Testis (tissue), 3 donors: ENCODE results near the gene TRIM31. TPM values are rescaled to one million over a fixed set of nuclear protein-coding genes. Genes with fewer than 3 reads are reported as not detected.

Experiments
- DNase-seq: peaks from one replicate; pipeline ENCODE4 v3.0.0-alpha.2; 2019
- H3K27ac ChIP-seq, 2 donors: fragments of 200-600 bp; sonication (generic); one replicate each; pipeline ENCODE4 v1.5.1; 2019
- H3K27me3 ChIP-seq: fragments of 200-600 bp; sonication (generic); one replicate; pipeline ENCODE4 v1.5.1; 2019
- H3K36me3 ChIP-seq: fragments of 200-600 bp; sonication (generic); one replicate; pipeline ENCODE4 v1.5.1; 2017; ENCODE audit warnings: low read depth; ENCODE audit errors: missing control alignments
- H3K4me1 ChIP-seq: fragments of 200-600 bp; sonication (generic); one replicate; pipeline ENCODE4 v1.5.1; 2019
- H3K4me3 ChIP-seq, 2 donors: fragments of 200-600 bp; sonication (generic); one replicate each; pipeline ENCODE4 v1.5.1; 2017 to 2019
- H3K9me3 ChIP-seq: fragments of 200-600 bp; sonication (generic); one replicate; pipeline ENCODE4 v1.5.1; 2017
- CTCF ChIP-seq, 3 experiments: fragments of 450-650 bp in 2 of 3; fragments of 200-600 bp in 1 of 3; sonication (generic) in 1 of 3; IDR thresholded peaks; one replicate each; pipeline ENCODE4 v1.5.1; 2016 to 2019; ENCODE audit warnings: antibody characterized with exemption in 3 of 3, mild to moderate bottlenecking in 2 of 3, moderate library complexity in 1 of 3
- POLR2A ChIP-seq: fragments of 450-650 bp; IDR thresholded peaks from one replicate; pipeline ENCODE4 v1.6.1; 2017; ENCODE audit warnings: antibody characterized with exemption, mild to moderate bottlenecking, moderate library complexity
- WGBS, 2 donors: methylation state at CpG; one replicate each; pipeline ENCODE4 v1.1.5; 2018; 5-methylcytosine and 5-hydroxymethylcytosine counted together
- intact Hi-C: fragments of 100-400 bp; cut with DNase I; formaldehyde crosslinking; loops from one replicate; pipeline ENCODE4 v1.15.1; 2023; ENCODE audit warnings: low total_unique reads
- polyA plus RNA-seq: library from polyadenylated mRNA; stranded (reverse); fragments of 350-450 nt; fragmentation: Illumina TruSeq; extraction: RNeasy Lipid Tissue Mini Kit (QIAGEN cat#74804); gene quantifications from one replicate; pipeline ENCODE4 v1.2.3, GENCODE V29; 2014; ENCODE audit warnings: low read depth, low replicate concordance; ENCODE audit not compliant: insufficient read depth
- total RNA-seq, 2 donors: library from RNA; depleted of rRNA; stranded (reverse); fragments of >200 nt; gene quantifications; one replicate each; pipeline ENCODE4 v1.2.3, GENCODE V29; 2016

TRIM31 gene
- total and polyA plus RNA-seq, 3 donors from 2014 or later = 0.50 to 6.4 (median 4.0) TPM

- WGBS, 2 donors = 59 to 76% methylated on average over 4 of the region's 4 CpGs
- DNase-seq = no peak
- Histone ChIP-seq H3K36me3 (no peaks in the 10 kb centered on the region), H3K9me3 (no peaks in the 10 kb centered on the region), H3K27ac (no peak overlapping the region), H3K4me3 (no peak overlapping the region), H3K4me1 (no peaks in the 10 kb centered on the region), H3K27me3 (no peaks in the 10 kb centered on the region)
- intact Hi-C loops = no loop called here
- TF ChIP-seq POLR2A = no peak
- TF ChIP-seq CTCF (IDR thresholded peaks at IDR 0.05) = no peak
Observed at GRCh38 chr6:30152016-30152673, 39.3 kb upstream of the TRIM31 start.

GRCh38 chr6:30151580-30151979 lies 38.7 kb upstream of the TRIM31 start:
- Histone ChIP-seq H3K9me3 (no peaks in the 10 kb centered on the region), H3K27me3 (no peaks in the 10 kb centered on the region)
- WGBS, 2 donors = 64 to 69% methylated on average over 3 of the region's 3 CpGs

GRCh38 chr6:30150671-30151395 lies 37.9 kb upstream of the TRIM31 start:
- no peaks in the 10 kb centered on the region for H3K36me3 ChIP-seq
- H3K4me1 ChIP-seq = no peaks in the 10 kb centered on the region
- no peak overlapping the region for H3K27ac ChIP-seq
- TF ChIP-seq POLR2A = no peak
- no peak for TF ChIP-seq CTCF (IDR thresholded peaks at IDR 0.05)
- H3K27me3 ChIP-seq = no peaks in the 10 kb centered on the region
- DNase-seq = no peak
- intact Hi-C loops = no loop called here
- WGBS, 2 donors = 82 to 87% methylated on average over 10 of the region's 10 CpGs
- H3K9me3 ChIP-seq = no peaks in the 10 kb centered on the region
- H3K4me3 ChIP-seq = no peak overlapping the region

More at GRCh38 chr6:30151580-30151979, 38.7 kb upstream of the TRIM31 start:
- DNase-seq = no peak
- H3K36me3 ChIP-seq = no peaks in the 10 kb centered on the region
- no peak overlapping the region for H3K27ac ChIP-seq
- H3K4me3 ChIP-seq = no peak overlapping the region
- intact Hi-C loops = no loop called here
- TF ChIP-seq POLR2A = no peak
- no peak for TF ChIP-seq CTCF (IDR thresholded peaks at IDR 0.05)
- no peaks in the 10 kb centered on the region for H3K4me1 ChIP-seq

GRCh38 chr6:30149858-30150550 lies 37.1 kb upstream of the TRIM31 start:
- no peak overlapping the region for H3K27ac ChIP-seq
- H3K27me3 ChIP-seq = no peaks in the 10 kb centered on the region
- intact Hi-C loops = no loop called here
- no peaks in the 10 kb centered on the region for H3K9me3 ChIP-seq
- H3K4me1 ChIP-seq = no peaks in the 10 kb centered on the region
- DNase-seq = no peak
- no peaks in the 10 kb centered on the region for H3K36me3 ChIP-seq
- WGBS, 2 donors = 71 to 74% methylated on average over 7 of the region's 7 CpGs
- H3K4me3 ChIP-seq = no peak overlapping the region
- TF ChIP-seq POLR2A (no peak), CTCF (IDR thresholded peaks at IDR 0.05) (no peak)
